ENCODE results near the gene EIF5B. TPM values are rescaled to one million over a fixed set of nuclear protein-coding genes. Genes with fewer than 3 reads are reported as not detected.

The EIF5B gene
- total RNA-seq, 1 donor from 2014 or later: 42.0 TPM

- no peaks in the 10 kb centered on the region for H3K27me3 Mint-ChIP-seq (ENCODE audit: unreplicated experiment)
- no peak for TF ChIP-seq CTCF (IDR thresholded peaks at IDR 0.05; ENCODE audit: unreplicated experiment)
- H3K9me3 Mint-ChIP-seq (ENCODE audit: unreplicated experiment): no peaks in the 10 kb centered on the region
- peaks cover 53% of the 10 kb centered on the region for H3K36me3 Mint-ChIP-seq (ENCODE audit: low read depth, unreplicated experiment)
- H3K27ac Mint-ChIP-seq (ENCODE audit: unreplicated experiment): no peak overlapping the region
- DNase-seq (ENCODE audit: low spot score): no peak
- H3K4me3 Mint-ChIP-seq (ENCODE audit: unreplicated experiment): peak overlapping the region; percentile 71
- H3K4me1 Mint-ChIP-seq (ENCODE audit: unreplicated experiment): no peaks in the 10 kb centered on the region
These were observed 36.0 kb downstream of the EIF5B start for GRCh38 chr2:99373144-99373543.

GRCh38 chr2:99374747-99375146 lies 37.6 kb downstream of the EIF5B start:
- Mint-ChIP-seq H3K9me3 (ENCODE audit: unreplicated experiment) (no peaks in the 10 kb centered on the region), H3K36me3 (ENCODE audit: low read depth, unreplicated experiment) (peaks cover 52% of the 10 kb centered on the region), H3K4me3 (ENCODE audit: unreplicated experiment) (no peak overlapping the region), H3K27ac (ENCODE audit: unreplicated experiment) (no peak overlapping the region), H3K27me3 (ENCODE audit: unreplicated experiment) (no peaks in the 10 kb centered on the region), H3K4me1 (ENCODE audit: unreplicated experiment) (no peaks in the 10 kb centered on the region)
- no peak for TF ChIP-seq CTCF (IDR thresholded peaks at IDR 0.05; ENCODE audit: unreplicated experiment)
- no peak for DNase-seq (ENCODE audit: low spot score)

- Mint-ChIP-seq H3K27me3 (ENCODE audit: unreplicated experiment) (no peaks in the 10 kb centered on the region), H3K36me3 (ENCODE audit: low read depth, unreplicated experiment) (peaks cover 48% of the 10 kb centered on the region), H3K4me1 (ENCODE audit: unreplicated experiment) (no peaks in the 10 kb centered on the region), H3K9me3 (ENCODE audit: unreplicated experiment) (no peaks in the 10 kb centered on the region), H3K4me3 (ENCODE audit: unreplicated experiment) (no peak overlapping the region), H3K27ac (ENCODE audit: unreplicated experiment) (no peak overlapping the region)
- no peak for TF ChIP-seq CTCF (IDR thresholded peaks at IDR 0.05; ENCODE audit: unreplicated experiment)
- DNase-seq (ENCODE audit: low spot score): no peak
These were observed 39.2 kb downstream of the EIF5B start for GRCh38 chr2:99376254-99376864.

- no peaks in the 10 kb centered on the region for H3K4me1 Mint-ChIP-seq (ENCODE audit: unreplicated experiment)
These were observed 40.7 kb downstream of the EIF5B start for GRCh38 chr2:99377879-99378278.

More at GRCh38 chr2:99377879-99378278, 40.7 kb downstream of the EIF5B start:
- peaks cover 37% of the 10 kb centered on the region for H3K36me3 Mint-ChIP-seq (ENCODE audit: low read depth, unreplicated experiment)
- no peaks in the 10 kb centered on the region for H3K27me3 Mint-ChIP-seq (ENCODE audit: unreplicated experiment)
- no peaks in the 10 kb centered on the region for H3K9me3 Mint-ChIP-seq (ENCODE audit: unreplicated experiment)
- H3K27ac Mint-ChIP-seq (ENCODE audit: unreplicated experiment): no peak overlapping the region
- H3K4me3 Mint-ChIP-seq (ENCODE audit: unreplicated experiment): no peak overlapping the region
- no peak for TF ChIP-seq CTCF (IDR thresholded peaks at IDR 0.05; ENCODE audit: unreplicated experiment)
- no peak for DNase-seq (ENCODE audit: low spot score)

Data from endothelial cell (in vitro differentiated cells).